ENCODE results near the gene UNG. TPM values are rescaled to one million over a fixed set of nuclear protein-coding genes. Genes with fewer than 3 reads are reported as not detected.
"Not testable (repeated sequence)": the region's sequence is repeated elsewhere in the genome, so short reads cannot be mapped to it uniquely, and the experiment has no call there.

Gene UNG
- 134 and 158 TPM in 2 replicates for total RNA-seq (2014; rRNA removed; shearing (Covaris generic))

- peak; percentile 95 for DNase-seq (ENCODE audit: low spot score)
Observed at GRCh38 chr12:109097435-109098182, at the start of gene UNG. Gene UNG, plus strand, starts transcription at chr12:109097597. Its CDS starts 83 bp downstream, at chr12:109097680.

- DNase-seq (ENCODE audit: low spot score), result not testable (repeated sequence)
Observed at GRCh38 chr12:109048706-109049105, 48.7 kb upstream of the UNG start.

- DNase-seq (ENCODE audit: low spot score), result not testable (repeated sequence)
Observed at GRCh38 chr12:109049794-109050193, 47.6 kb upstream of the UNG start.

DNA sequence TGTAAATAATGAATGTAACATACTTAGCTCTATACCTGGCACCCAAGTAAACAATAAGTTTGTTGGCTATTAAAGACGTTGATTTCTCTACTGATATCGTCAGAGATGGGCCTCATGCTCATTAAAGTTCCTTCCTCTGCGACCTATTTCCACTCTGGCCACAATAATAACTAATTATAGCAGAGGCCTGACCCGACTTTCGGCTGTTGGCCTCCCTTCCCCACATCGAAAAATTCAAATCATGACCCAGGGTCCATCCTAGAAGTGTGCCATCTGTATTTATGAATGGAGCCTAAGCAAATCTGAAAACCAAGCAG lies 45.3 kb upstream of the UNG start:
- no peak for DNase-seq (ENCODE audit: low spot score)

GRCh38 chr12:109052414-109053323 lies 44.7 kb upstream of the UNG start, which contains the start of gene USP30:
Gene USP30, plus strand, starts transcription at chr12:109052576. Its CDS starts 103 bp downstream, at chr12:109052679.
- DNase-seq (ENCODE audit: low spot score), result peak; percentile 85

GRCh38 chr12:109053382-109054123 lies 43.8 kb upstream of the UNG start:
- DNase-seq (ENCODE audit: low spot score), result peak; percentile 1

DNA sequence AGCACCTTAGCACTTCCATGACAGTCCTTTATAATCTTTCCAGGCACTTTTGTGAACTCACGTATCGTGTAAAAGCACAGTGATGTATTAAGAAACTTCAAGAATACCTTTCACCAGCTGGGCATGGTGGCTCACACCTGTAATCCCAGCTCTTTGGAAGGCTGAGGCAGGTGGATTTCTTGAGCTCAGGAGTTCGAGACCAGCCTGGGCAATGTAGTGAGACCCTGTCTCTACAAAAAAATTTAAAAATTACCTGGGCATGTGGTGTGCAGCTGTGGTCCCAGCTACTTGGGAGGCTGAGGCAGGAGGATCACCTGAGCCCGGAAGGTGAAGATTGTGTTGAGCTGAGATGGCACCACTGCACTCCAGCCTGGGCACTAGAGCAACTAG lies 43.3 kb upstream of the UNG start:
- not testable (repeated sequence) for DNase-seq (ENCODE audit: low spot score)

DNA sequence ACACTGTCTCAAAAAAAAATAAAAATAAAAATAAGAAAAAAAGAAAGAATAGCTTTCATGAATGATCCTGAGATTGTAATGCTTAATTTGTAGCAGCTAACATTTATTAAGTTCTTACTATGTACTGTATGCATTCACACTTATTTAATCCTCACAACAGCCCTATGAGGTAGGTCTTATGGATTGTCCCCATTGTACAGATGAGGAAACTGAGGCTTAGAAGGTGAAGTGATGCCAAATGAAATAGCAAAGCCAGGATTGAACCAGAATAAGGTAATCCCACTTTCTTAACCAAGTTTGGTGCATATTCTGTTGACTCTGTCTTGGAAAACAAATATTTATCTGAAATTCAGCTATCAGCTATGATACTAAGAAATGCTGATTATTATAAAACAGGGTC lies 42.9 kb upstream of the UNG start:
- no peak for DNase-seq (ENCODE audit: low spot score)

GRCh38 chr12:109056891-109057290 lies 40.5 kb upstream of the UNG start:
- no peak for DNase-seq (ENCODE audit: low spot score)

DNA sequence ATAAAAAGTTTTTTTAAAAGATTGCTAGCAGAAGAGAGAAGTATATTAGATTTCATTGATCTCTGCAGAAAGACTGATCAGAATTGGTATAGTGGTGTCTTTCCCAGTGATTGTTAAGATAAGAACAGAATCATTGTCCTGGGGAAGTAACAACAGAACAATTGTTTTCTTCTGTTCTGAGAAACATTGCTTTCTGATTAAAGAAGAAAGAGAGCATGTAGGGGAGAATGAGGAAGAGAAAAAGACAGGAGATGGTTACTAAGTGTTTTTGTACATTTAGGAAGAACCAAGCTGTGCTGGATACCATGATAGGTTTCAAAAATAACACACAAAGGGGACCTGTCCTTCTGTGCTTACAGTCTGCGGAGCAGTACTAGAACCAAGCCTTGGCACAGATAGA lies 40.0 kb upstream of the UNG start:
- no peak for DNase-seq (ENCODE audit: low spot score)

GRCh38 chr12:109058773-109059172 lies 38.6 kb upstream of the UNG start:
- no peak for DNase-seq (ENCODE audit: low spot score)

DNA sequence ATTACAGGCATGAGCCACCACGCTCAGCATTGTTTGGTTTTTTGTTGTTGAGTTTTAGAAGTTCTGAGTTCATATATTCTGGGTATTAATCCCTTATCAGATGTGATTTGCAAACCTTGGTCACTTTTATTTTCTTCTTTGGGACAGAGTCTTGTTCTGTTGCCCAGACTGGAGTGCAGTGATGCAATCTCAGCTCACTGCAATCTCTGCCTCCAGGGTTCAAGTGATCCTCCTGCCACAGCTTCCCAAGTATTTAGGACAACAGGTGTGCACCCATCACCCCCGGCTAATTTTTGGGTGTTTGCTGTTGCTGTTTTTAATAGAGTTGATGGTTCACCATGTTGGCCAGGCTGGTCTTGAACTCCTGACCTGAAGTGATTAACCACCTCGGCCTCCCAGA lies 33.3 kb upstream of the UNG start:
- no peak for DNase-seq (ENCODE audit: low spot score)

- DNase-seq (ENCODE audit: low spot score), result peak; percentile 22
Observed at GRCh38 chr12:109065154-109065852, 32.1 kb upstream of the UNG start.

DNA sequence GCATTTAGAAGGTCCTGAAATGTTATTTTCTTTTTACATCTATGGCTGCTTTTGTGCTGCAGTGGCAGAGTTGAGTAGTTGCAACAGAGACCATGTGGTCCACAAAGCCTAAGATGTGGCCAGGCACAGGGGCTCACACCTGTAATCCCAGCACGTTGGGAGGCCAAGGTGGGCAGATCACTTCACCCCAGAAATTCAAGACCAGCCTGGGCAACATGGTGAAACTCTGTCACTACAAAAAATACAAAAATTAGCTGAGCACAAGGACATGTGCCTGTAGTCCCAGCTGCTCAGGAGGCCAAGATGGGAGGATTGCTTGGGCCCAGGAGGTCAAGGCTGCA lies 31.6 kb upstream of the UNG start:
- no peak for DNase-seq (ENCODE audit: low spot score)

DNA sequence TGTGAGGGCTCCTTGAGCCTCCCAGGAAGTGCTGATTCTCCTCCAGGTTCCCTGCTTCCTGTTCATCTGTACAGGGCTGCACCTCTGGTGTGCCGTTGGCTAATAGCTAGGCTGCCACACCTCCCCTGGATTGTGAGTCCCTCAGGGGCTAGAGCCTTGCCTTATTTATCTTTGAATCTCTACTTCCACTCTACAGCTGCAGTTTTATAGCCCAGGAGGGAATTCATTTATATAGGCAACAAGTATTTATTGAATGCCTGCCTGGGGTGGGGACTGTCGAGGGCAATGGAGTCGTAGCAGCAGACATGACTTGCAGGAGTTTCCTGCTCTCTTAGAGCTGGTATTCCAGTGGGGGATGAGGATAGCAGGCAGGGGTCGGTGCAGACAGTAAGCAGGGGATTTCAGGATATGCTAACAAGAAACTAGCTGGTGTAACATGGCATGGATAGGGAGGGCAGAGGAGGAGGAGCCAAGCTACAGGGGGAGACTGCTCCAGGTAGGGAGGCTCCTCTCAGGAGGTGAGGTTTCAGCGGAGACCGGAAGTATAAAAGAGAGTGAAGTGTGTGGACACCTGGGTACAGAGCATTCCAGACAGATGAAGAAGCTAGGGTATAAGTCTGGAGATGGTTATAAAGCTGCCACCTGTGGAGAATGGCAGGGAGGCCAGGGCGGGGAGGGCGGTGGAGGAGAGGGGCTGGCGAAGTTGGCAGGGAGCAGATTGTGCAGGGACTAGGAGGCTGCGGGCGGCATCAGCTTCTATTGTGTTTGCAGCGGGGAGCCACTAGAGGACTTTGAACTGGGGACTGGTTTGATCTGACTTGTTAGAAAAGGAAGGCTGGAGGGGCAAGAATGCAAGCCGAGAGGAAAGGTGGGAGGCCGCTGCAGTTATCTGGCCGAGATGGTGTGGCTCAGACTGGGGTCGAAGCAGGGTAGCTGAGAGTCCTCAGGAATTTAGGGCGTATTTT lies 27.8 kb upstream of the UNG start:
- DNase-seq (ENCODE audit: low spot score), result peak; percentile 87

DNA sequence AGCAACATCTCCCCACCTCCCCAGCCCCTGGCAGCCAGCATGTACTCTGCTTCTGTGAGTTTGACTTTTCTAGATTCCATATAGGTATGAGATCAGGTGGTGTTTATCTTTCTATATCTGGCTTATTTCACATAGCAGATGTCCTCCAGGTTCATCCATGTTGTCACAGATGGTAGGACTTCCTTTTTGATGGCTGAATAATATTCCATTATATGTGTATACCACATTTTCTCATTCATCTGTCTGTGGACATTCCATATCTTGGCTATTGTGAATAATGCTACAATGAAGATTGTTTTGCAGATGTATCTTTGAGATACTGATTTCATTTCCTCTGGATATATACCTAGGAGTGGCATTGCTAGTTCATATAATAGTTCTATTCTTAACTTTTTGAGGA lies 22.5 kb upstream of the UNG start:
- DNase-seq (ENCODE audit: low spot score), result no peak

GRCh38 chr12:109082751-109083150 lies 14.6 kb upstream of the UNG start:
- no peak for DNase-seq (ENCODE audit: low spot score)

- no peak for DNase-seq (ENCODE audit: low spot score)
Observed at GRCh38 chr12:109084425-109084824, 13.0 kb upstream of the UNG start.

DNA sequence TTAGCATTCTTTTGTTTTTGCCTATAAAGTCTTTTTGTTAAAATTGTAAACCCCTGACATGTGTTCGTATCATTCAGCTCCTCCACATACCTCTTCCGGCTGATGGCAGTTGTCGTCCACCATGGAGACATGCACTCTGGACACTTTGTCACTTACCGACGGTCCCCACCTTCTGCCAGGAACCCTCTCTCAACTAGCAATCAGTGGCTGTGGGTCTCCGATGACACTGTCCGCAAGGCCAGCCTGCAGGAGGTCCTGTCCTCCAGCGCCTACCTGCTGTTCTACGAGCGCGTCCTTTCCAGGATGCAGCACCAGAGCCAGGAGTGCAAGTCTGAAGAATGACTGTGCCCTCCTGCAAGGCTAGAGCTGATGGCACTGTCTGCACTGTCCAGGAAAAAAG lies 11.8 kb upstream of the UNG start:
- DNase-seq (ENCODE audit: low spot score), result no peak

GRCh38 chr12:109087250-109087649 lies 10.1 kb upstream of the UNG start:
- no peak for DNase-seq (ENCODE audit: low spot score)
